Testis (tissue), 3 donors: Measurements from ENCODE around the gene KRT23. TPM values are rescaled to one million over a fixed set of nuclear protein-coding genes. Genes with fewer than 3 reads are reported as not detected.
A peak's percentile ranks its signal among the peaks of the same experiment; 100 is the strongest.

ENCODE experiments used
- DNase-seq: peaks from one replicate; pipeline ENCODE4 v3.0.0-alpha.2; 2019
- H3K27ac ChIP-seq, 2 donors: fragments of 200-600 bp; sonication (generic); one replicate each; pipeline ENCODE4 v1.5.1; 2019
- H3K27me3 ChIP-seq: fragments of 200-600 bp; sonication (generic); one replicate; pipeline ENCODE4 v1.5.1; 2019
- H3K36me3 ChIP-seq: fragments of 200-600 bp; sonication (generic); one replicate; pipeline ENCODE4 v1.5.1; 2017; ENCODE audit warnings: low read depth; ENCODE audit errors: missing control alignments
- H3K4me1 ChIP-seq: fragments of 200-600 bp; sonication (generic); one replicate; pipeline ENCODE4 v1.5.1; 2019
- H3K4me3 ChIP-seq, 2 donors: fragments of 200-600 bp; sonication (generic); one replicate each; pipeline ENCODE4 v1.5.1; 2017 to 2019
- H3K9me3 ChIP-seq: fragments of 200-600 bp; sonication (generic); one replicate; pipeline ENCODE4 v1.5.1; 2017
- CTCF ChIP-seq, 3 experiments: fragments of 450-650 bp in 2 of 3; fragments of 200-600 bp in 1 of 3; sonication (generic) in 1 of 3; IDR thresholded peaks; one replicate each; pipeline ENCODE4 v1.5.1; 2016 to 2019; ENCODE audit warnings: antibody characterized with exemption in 3 of 3, mild to moderate bottlenecking in 2 of 3, moderate library complexity in 1 of 3
- POLR2A ChIP-seq: fragments of 450-650 bp; IDR thresholded peaks from one replicate; pipeline ENCODE4 v1.6.1; 2017; ENCODE audit warnings: antibody characterized with exemption, mild to moderate bottlenecking, moderate library complexity
- WGBS, 2 donors: methylation state at CpG; one replicate each; pipeline ENCODE4 v1.1.5; 2018; 5-methylcytosine and 5-hydroxymethylcytosine counted together
- intact Hi-C: fragments of 100-400 bp; cut with DNase I; formaldehyde crosslinking; loops from one replicate; pipeline ENCODE4 v1.15.1; 2023; ENCODE audit warnings: low total_unique reads
- polyA plus RNA-seq: library from polyadenylated mRNA; stranded (reverse); fragments of 350-450 nt; fragmentation: Illumina TruSeq; extraction: RNeasy Lipid Tissue Mini Kit (QIAGEN cat#74804); gene quantifications from one replicate; pipeline ENCODE4 v1.2.3, GENCODE V29; 2014; ENCODE audit warnings: low read depth, low replicate concordance; ENCODE audit not compliant: insufficient read depth
- total RNA-seq, 2 donors: library from RNA; depleted of rRNA; stranded (reverse); fragments of >200 nt; gene quantifications; one replicate each; pipeline ENCODE4 v1.2.3, GENCODE V29; 2016

Gene KRT23
- total and polyA plus RNA-seq, 3 donors from 2014 or later: 14.0 to 52.2 (median 17.3) TPM

DNA sequence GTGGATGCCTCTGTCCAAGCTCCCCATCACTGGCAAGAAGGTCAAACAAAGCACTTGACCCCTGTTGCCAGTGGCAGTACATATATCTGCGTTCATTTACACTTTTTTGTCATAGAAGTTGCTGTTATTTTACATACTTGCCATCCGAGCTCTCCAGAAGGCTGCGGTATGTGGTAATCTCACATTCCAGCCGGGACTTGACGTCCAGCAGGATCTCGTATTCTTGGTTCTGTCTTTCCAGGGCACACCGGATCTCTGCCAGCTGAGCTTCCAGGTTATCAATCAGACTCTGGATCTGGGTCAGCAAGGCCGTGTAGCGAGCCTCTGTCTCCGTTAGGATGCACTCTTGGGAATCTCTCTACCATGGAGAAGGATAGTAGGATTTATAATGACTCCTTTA lies 22.7 kb upstream of the KRT23 start:
- Histone ChIP-seq H3K4me1 (no peaks in the 10 kb centered on the region), H3K4me3 (no peak overlapping the region), H3K9me3 (no peaks in the 10 kb centered on the region), H3K36me3 (no peaks in the 10 kb centered on the region), H3K27me3 (no peaks in the 10 kb centered on the region), H3K27ac (no peak overlapping the region)
- WGBS, 2 donors: 74 to 76% methylated on average over 10 of the region's 10 CpGs
- TF ChIP-seq POLR2A (no peak), CTCF (IDR thresholded peaks at IDR 0.05) (no peak)
- DNase-seq: no peak
- intact Hi-C loops: no loop called here

- H3K36me3 ChIP-seq: no peaks in the 10 kb centered on the region
- no peaks in the 10 kb centered on the region for H3K4me1 ChIP-seq
- H3K4me3 ChIP-seq: no peak overlapping the region
- intact Hi-C loops: no loop called here
- DNase-seq: no peak
- TF ChIP-seq CTCF (IDR thresholded peaks at IDR 0.05): no peak
- TF ChIP-seq POLR2A: no peak
- H3K9me3 ChIP-seq: no peaks in the 10 kb centered on the region
- no peak overlapping the region for H3K27ac ChIP-seq
- H3K27me3 ChIP-seq: no peaks in the 10 kb centered on the region
- WGBS, 2 donors: 88 to 89% methylated on average over 12 of the region's 12 CpGs
Measured at GRCh38 chr17:40958086-40958953, 20.9 kb upstream of the KRT23 start.

DNA sequence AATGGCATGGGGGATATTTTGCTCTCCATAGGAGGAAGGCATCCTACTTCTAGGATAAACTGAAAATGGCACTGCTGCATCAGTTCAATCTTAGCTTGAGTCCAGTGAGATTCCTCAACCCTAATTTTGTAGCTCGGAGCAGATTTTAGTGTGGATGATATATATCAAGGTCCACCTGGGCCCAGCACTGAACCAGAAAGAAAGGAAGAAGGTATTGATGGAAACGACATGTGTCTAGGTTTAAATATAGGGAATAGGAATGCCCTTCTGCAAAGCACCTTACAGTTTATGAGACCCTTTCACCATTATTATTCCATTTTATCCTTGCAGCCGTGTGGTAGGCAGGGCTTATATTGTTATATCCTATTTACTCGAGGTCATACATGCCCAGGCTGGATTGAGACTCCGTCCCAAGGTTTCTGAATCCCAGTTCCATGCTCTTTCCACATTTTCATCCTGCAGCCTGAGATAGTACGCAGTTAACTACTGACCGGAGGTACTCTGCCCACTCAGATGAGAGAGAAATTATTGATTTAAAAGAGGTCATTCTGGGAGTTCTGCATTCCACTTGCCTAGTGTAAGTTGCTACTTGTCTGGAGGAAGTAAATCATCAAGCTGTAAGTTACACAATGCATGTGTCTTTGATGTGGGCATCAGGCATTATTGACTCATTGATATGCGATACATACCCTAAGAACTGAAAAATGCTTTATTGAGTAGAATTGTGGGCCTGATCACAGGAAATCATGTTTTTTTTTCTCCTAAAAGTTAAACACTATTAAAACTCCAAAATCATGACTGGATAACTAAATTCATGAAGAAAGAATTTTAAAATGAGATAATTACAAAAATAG lies 19.2 kb upstream of the KRT23 start:
- intact Hi-C loops: no loop called here

GRCh38 chr17:40953881-40954280 lies 16.4 kb upstream of the KRT23 start:
- DNase-seq: peak; percentile 23
- H3K36me3 ChIP-seq: no peaks in the 10 kb centered on the region
- WGBS, 2 donors: 72 to 75% methylated on average over 2 of the region's 2 CpGs
- no peak overlapping the region for H3K27ac ChIP-seq
- no peaks in the 10 kb centered on the region for H3K9me3 ChIP-seq
- H3K27me3 ChIP-seq: no peaks in the 10 kb centered on the region
- intact Hi-C loops: no loop called here
- TF ChIP-seq CTCF (IDR thresholded peaks at IDR 0.05) (no peak), POLR2A (no peak)
- no peak overlapping the region for H3K4me3 ChIP-seq
- H3K4me1 ChIP-seq: peaks cover under 1% of the 10 kb centered on the region

More for the DNA sequence above, 19.2 kb upstream of the KRT23 start:
- 77 to 84% methylated on average over 8 of the region's 8 CpGs for WGBS, 2 donors
- Histone ChIP-seq H3K36me3 (no peaks in the 10 kb centered on the region), H3K27ac (no peak overlapping the region), H3K27me3 (no peaks in the 10 kb centered on the region), H3K4me1 (no peaks in the 10 kb centered on the region), H3K4me3 (no peak overlapping the region), H3K9me3 (no peaks in the 10 kb centered on the region)
- no peak for DNase-seq
- no peak for TF ChIP-seq POLR2A
- TF ChIP-seq CTCF (IDR thresholded peaks at IDR 0.05): no peak
